IPS-18c (cell line): ENCODE results near the gene CCL1.

ENCODE experiments used
- H3K4me3 ChIP-seq: 2 replicates; pipeline ENCODE4 v1.7.0; 2013; ENCODE audit warnings: low read depth, mild to moderate bottlenecking, low read length, moderate library complexity; ENCODE audit not compliant: insufficient read depth
- H3K9me3 ChIP-seq: one replicate; pipeline ENCODE4 v1.6.1; 2013; ENCODE audit warnings: mild to moderate bottlenecking, low read length, moderate library complexity; ENCODE audit not compliant: control insufficient read depth, insufficient read depth

The CCL1 gene

GRCh38 chr17:34386697-34387550 lies 23.9 kb upstream of the CCL1 start:
- H3K9me3 ChIP-seq: peaks cover 2% of the 10 kb centered on the region
- no peak overlapping the region for H3K4me3 ChIP-seq

GRCh38 chr17:34386343-34386696 lies 23.3 kb upstream of the CCL1 start:
- Histone ChIP-seq H3K9me3 (peaks cover 2% of the 10 kb centered on the region), H3K4me3 (no peak overlapping the region)

GRCh38 chr17:34384822-34385605 lies 22.0 kb upstream of the CCL1 start:
- peaks cover 2% of the 10 kb centered on the region for H3K9me3 ChIP-seq
- H3K4me3 ChIP-seq: no peak overlapping the region

- H3K4me3 ChIP-seq: no peak overlapping the region
Measured at GRCh38 chr17:34384271-34384670, 21.2 kb upstream of the CCL1 start.

GRCh38 chr17:34383216-34383615 lies 20.2 kb upstream of the CCL1 start:
- H3K4me3 ChIP-seq: no peak overlapping the region
- H3K9me3 ChIP-seq: peaks cover 2% of the 10 kb centered on the region

More at GRCh38 chr17:34384271-34384670, 21.2 kb upstream of the CCL1 start:
- peaks cover 2% of the 10 kb centered on the region for H3K9me3 ChIP-seq

GRCh38 chr17:34382621-34383124 lies 19.6 kb upstream of the CCL1 start:
- H3K4me3 ChIP-seq: no peak overlapping the region
- H3K9me3 ChIP-seq: peaks cover 2% of the 10 kb centered on the region

- Histone ChIP-seq H3K4me3 (no peak overlapping the region), H3K9me3 (no peaks in the 10 kb centered on the region)
Measured at GRCh38 chr17:34379868-34380267, 16.8 kb upstream of the CCL1 start.

GRCh38 chr17:34378664-34379101 lies 15.7 kb upstream of the CCL1 start:
- no peaks in the 10 kb centered on the region for H3K9me3 ChIP-seq
- H3K4me3 ChIP-seq: no peak overlapping the region

- Histone ChIP-seq H3K9me3 (no peaks in the 10 kb centered on the region), H3K4me3 (no peak overlapping the region)
Measured at GRCh38 chr17:34377078-34377823, 14.2 kb upstream of the CCL1 start.

GRCh38 chr17:34375426-34375997 lies 12.5 kb upstream of the CCL1 start:
- Histone ChIP-seq H3K9me3 (no peaks in the 10 kb centered on the region), H3K4me3 (no peak overlapping the region)

GRCh38 chr17:34374457-34374856 lies 11.4 kb upstream of the CCL1 start:
- Histone ChIP-seq H3K4me3 (no peak overlapping the region), H3K9me3 (no peaks in the 10 kb centered on the region)

GRCh38 chr17:34371405-34372100 lies 8.5 kb upstream of the CCL1 start:
- no peak overlapping the region for H3K4me3 ChIP-seq
- H3K9me3 ChIP-seq: no peaks in the 10 kb centered on the region

- Histone ChIP-seq H3K9me3 (no peaks in the 10 kb centered on the region), H3K4me3 (no peak overlapping the region)
Measured at GRCh38 chr17:34370997-34371395, 8.0 kb upstream of the CCL1 start.

- H3K9me3 ChIP-seq: no peaks in the 10 kb centered on the region
- no peak overlapping the region for H3K4me3 ChIP-seq
Measured at GRCh38 chr17:34370376-34370996, 7.5 kb upstream of the CCL1 start.

GRCh38 chr17:34369571-34369970 lies 6.5 kb upstream of the CCL1 start:
- no peaks in the 10 kb centered on the region for H3K9me3 ChIP-seq
- H3K4me3 ChIP-seq: no peak overlapping the region

GRCh38 chr17:34368946-34369500 lies 6.0 kb upstream of the CCL1 start:
- H3K9me3 ChIP-seq: no peaks in the 10 kb centered on the region
- H3K4me3 ChIP-seq: no peak overlapping the region
